Endothelial cell of umbilical vein (primary cell): ENCODE measurements around the gene FMNL3. TPM values are rescaled to one million over a fixed set of nuclear protein-coding genes. Genes with fewer than 3 reads are reported as not detected.

Source experiments
- BruUV-seq: library from RNA; stranded (reverse); fragments of 400-500 nt; replicated peaks from 2 replicates; lab custom pipeline; 2021; lab: Mats Ljungman, UMichigan
- CTCF ChIA-PET: fragments of 300-600, 350-600 bp; sonication (Branson Sonifier 250); formaldehyde crosslinking; loops from one replicate; lab custom pipeline; 2021; ENCODE audit warnings: antibody characterized with exemption, inconsistent platforms; lab: Charles Lee
- POLR2A ChIA-PET: fragments of 300-600, 350-600 bp; sonication (Branson Sonifier 250); formaldehyde crosslinking; loops from one replicate; lab custom pipeline; 2021; ENCODE audit warnings: antibody characterized with exemption, inconsistent platforms; lab: Charles Lee
- DNase-seq: peaks from one replicate; pipeline ENCODE4 v3.0.0-alpha.2; 2011; ENCODE audit warnings: low read depth, low spot score
- FAIRE-seq: peaks from 2 replicates; lab custom pipeline; 2011; peaks lifted over from hg19 to GRCh38; lab: Jason Lieb, UNC
- H2AFZ ChIP-seq: 2 replicates; pipeline ENCODE4 v1.6.0; 2012; ENCODE audit warnings: low read depth, low read length, control low read depth, inconsistent platforms
- H3K27ac ChIP-seq: 2 replicates; pipeline ENCODE4 v1.5.1; 2011; ENCODE audit warnings: low read depth, mild to moderate bottlenecking, control low read depth, low read length, moderate library complexity; ENCODE audit not compliant: insufficient read depth
- H3K27me3 ChIP-seq, 2 experiments: 2 replicates each; pipeline versions ENCODE4 v1.6.0 to v1.6.1; 2011; ENCODE audit warnings: low read length in 2 of 2, mixed read lengths in 1 of 2; ENCODE audit not compliant: control insufficient read depth in 2 of 2, insufficient read depth in 2 of 2
- H3K36me3 ChIP-seq, 2 experiments: 2 replicates in 1 of 2; 3 replicates in 1 of 2; pipeline ENCODE4 v1.5.1; 2011; ENCODE audit warnings: low read length in 2 of 2, mild to moderate bottlenecking in 1 of 2, moderate library complexity in 1 of 2; ENCODE audit not compliant: control insufficient read depth in 2 of 2, insufficient read depth in 2 of 2; ENCODE audit errors: extremely low read depth in 1 of 2
- H3K4me1 ChIP-seq: 3 replicates; pipeline ENCODE4 v1.5.1; 2011; ENCODE audit warnings: mild to moderate bottlenecking, low read length; ENCODE audit not compliant: control insufficient read depth, insufficient read depth; ENCODE audit errors: extremely low read depth
- H3K4me2 ChIP-seq: 2 replicates; pipeline ENCODE4 v1.6.1; 2011; ENCODE audit warnings: low read length, control low read depth, mixed read lengths; ENCODE audit not compliant: insufficient read depth
- H3K4me3 ChIP-seq, 3 experiments: fragments of 200-600 bp in 1 of 3; sonication (generic), shearing (Covaris generic) in 1 of 3; replicated peaks in 1 of 3; 2 replicates each; pipeline ENCODE4 v1.5.1; 2011 to 2016; ENCODE audit warnings: control low read depth in 3 of 3, low read length in 3 of 3, mild to moderate bottlenecking in 2 of 3, inconsistent platforms in 1 of 3, low read depth in 1 of 3, moderate library complexity in 1 of 3; ENCODE audit not compliant: insufficient read depth in 1 of 3
- H3K79me2 ChIP-seq: 2 replicates; pipeline ENCODE4 v1.6.0; 2012; ENCODE audit warnings: low read length, inconsistent platforms; ENCODE audit not compliant: control insufficient read depth, insufficient read depth
- H3K9ac ChIP-seq: replicated peaks from 2 replicates; pipeline ENCODE3; 2011; ENCODE audit warnings: low read length, control low read depth; ENCODE audit not compliant: insufficient read depth; ENCODE audit errors: extremely low read depth
- H3K9me1 ChIP-seq: replicated peaks from 3 replicates; pipeline ENCODE4 v1.6.0; 2011; ENCODE audit warnings: mild to moderate bottlenecking, low read length; ENCODE audit not compliant: control insufficient read depth, insufficient read depth; ENCODE audit errors: extremely low read depth
- H3K9me3 ChIP-seq: replicated peaks from 2 replicates; pipeline ENCODE4 v1.5.1; 2012; ENCODE audit warnings: low read length, inconsistent platforms; ENCODE audit not compliant: control insufficient read depth, insufficient read depth
- H4K20me1 ChIP-seq: replicated peaks from 2 replicates; pipeline ENCODE3; 2011; ENCODE audit warnings: mild to moderate bottlenecking, low read length; ENCODE audit not compliant: control insufficient read depth, insufficient read depth; ENCODE audit errors: extremely low read depth
- EZH2 ChIP-seq: IDR thresholded peaks from 2 replicates; pipeline ENCODE4 v1.6.1; 2012; ENCODE audit warnings: borderline replicate concordance, low read depth, mild to moderate bottlenecking, moderate library complexity, low read length, inconsistent platforms; ENCODE audit not compliant: severe bottlenecking
- FOS ChIP-seq: IDR thresholded peaks from 2 replicates; pipeline ENCODE4 v1.6.1; 2011; ENCODE audit warnings: mild to moderate bottlenecking, low read length, moderate library complexity, borderline replicate concordance; ENCODE audit not compliant: insufficient read depth
- GATA2 ChIP-seq: IDR thresholded peaks from 2 replicates; pipeline ENCODE4 v1.7.0; 2011; ENCODE audit warnings: low read depth, mild to moderate bottlenecking, moderate library complexity, mixed read lengths, low read length; ENCODE audit not compliant: insufficient read length, insufficient read depth
- JUN ChIP-seq: IDR thresholded peaks from 2 replicates; pipeline ENCODE4 v1.6.1; 2011; ENCODE audit warnings: borderline replicate concordance, low read depth; ENCODE audit not compliant: insufficient read length, insufficient read depth
- MYC ChIP-seq: IDR thresholded peaks from one replicate; pipeline ENCODE4 v1.6.1; 2011; ENCODE audit warnings: mild to moderate bottlenecking, low read depth, low read length
- POLR2A ChIP-seq: IDR thresholded peaks from 2 replicates; pipeline ENCODE4 v1.6.1; 2012; ENCODE audit warnings: low read depth, mild to moderate bottlenecking, control low read depth, low read length
- POLR2AphosphoS5 ChIP-seq: IDR thresholded peaks from 2 replicates; pipeline ENCODE4 v1.6.1; 2012; ENCODE audit warnings: low read depth, mild to moderate bottlenecking, control low read depth, low read length, moderate library complexity; ENCODE audit not compliant: insufficient read depth
- dilution Hi-C: fragments of 300-500 bp; cut with MboI; formaldehyde crosslinking; loops from one replicate; pipeline ENCODE4 v1.15.0; 2019; ENCODE audit warnings: low sequenced_read_pairs; ENCODE audit not compliant: extremely low pct_ligation_motif_present
- intact Hi-C: fragments of 100-400 bp; cut with micrococcal nuclease; formaldehyde crosslinking; loops from one replicate; pipeline ENCODE4 v1.10.0; 2022
- polyA plus RNA-seq, 4 experiments: library from polyadenylated mRNA; depleted of rRNA in 3 of 4; stranded (reverse) in 3 of 4; unstranded in 1 of 4; fragments of >200 nt; gene quantifications; 2 replicates each; pipeline versions ENCODE4 v1.2.1 to v1.2.3, GENCODE V29; 2011 to 2012; ENCODE audit warnings: missing spikeins in 1 of 4
- total RNA-seq: library from RNA; stranded (reverse); gene quantifications from 2 replicates; pipeline ENCODE4 v1.2.3, GENCODE V29; 2021
- TF ChIP-seq, protein P1 (sequence below): IDR thresholded peaks from 2 replicates; pipeline ENCODE4 v1.6.1; 2011; ENCODE audit not compliant: insufficient read depth, insufficient read length
- TF ChIP-seq, protein P2 (sequence below), 2 donors: IDR thresholded peaks; 1 replicate in 1 of 2; 2 replicates in 1 of 2; pipeline ENCODE4 v1.5.1; 2011; ENCODE audit warnings: low read length in 2 of 2, mild to moderate bottlenecking in 2 of 2, moderate library complexity in 2 of 2, control low read depth in 1 of 2, inconsistent platforms in 1 of 2, low read depth in 1 of 2; ENCODE audit not compliant: insufficient read depth in 1 of 2; ENCODE audit errors: extremely low read depth in 1 of 2

The FMNL3 gene
- total and polyA plus RNA-seq, 2 donors (not counting 3 experiments of a cell fraction or from before 2014, with no cell fraction given): 35.1 to 93.3 TPM

DNA sequence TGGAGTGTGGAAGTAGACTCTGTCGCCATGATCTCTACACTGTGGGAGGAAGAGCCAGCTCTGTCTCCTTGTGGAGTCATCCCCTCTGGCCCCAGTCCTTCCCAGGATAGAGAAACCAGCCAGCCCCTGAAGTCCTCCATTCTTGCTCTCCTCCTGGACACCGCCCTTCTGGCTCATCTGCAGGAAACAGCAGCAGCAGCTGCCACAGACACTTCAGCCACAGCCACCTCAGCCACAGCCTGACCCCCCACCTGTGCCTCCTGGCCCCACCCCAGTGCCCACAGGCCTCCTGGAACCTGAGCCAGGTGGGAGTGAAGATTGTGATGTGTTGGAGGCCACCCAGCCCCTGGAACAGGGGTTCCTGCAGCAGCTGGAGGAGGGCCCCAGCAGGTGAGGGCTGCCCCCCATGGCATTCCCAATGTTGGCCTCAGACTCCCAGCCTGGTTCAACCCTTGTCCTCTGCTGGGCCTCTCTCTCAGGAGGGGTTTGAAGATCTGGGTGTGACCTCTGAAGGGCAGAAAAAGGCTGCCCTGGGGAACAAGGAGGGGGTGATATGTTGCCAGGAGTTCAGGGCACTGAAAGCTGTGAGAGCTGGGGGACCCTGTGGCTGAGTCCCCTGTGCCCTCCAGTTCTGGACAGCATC lies 73.4 kb downstream of the FMNL3 start:
- H3K27ac ChIP-seq: no peak overlapping the region
- H2AFZ ChIP-seq: no peak overlapping the region
- peaks cover 12% of the 10 kb centered on the region for H3K4me1 ChIP-seq
- H3K4me3 ChIP-seq: no peak overlapping the region
- no peak overlapping the region for H3K9ac ChIP-seq
- H3K79me2 ChIP-seq: no peaks in the 10 kb centered on the region
- FAIRE-seq (no peak), DNase-seq (no peak)
- no peaks in the 10 kb centered on the region for H3K9me1 ChIP-seq
- no peaks in the 10 kb centered on the region for H4K20me1 ChIP-seq
- no peaks in the 10 kb centered on the region for H3K27me3 ChIP-seq
- intact Hi-C loops: no loop called here
- TF ChIP-seq EZH2 (no peak), FOS (no peak), POLR2A (no peak), JUN (no peak), MYC (no peak), GATA2 (no peak), POLR2AphosphoS5 (no peak)
- TF ChIP-seq, protein P1, sequence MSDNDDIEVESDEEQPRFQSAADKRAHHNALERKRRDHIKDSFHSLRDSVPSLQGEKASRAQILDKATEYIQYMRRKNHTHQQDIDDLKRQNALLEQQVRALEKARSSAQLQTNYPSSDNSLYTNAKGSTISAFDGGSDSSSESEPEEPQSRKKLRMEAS: no peak
- TF ChIP-seq, protein P2, sequence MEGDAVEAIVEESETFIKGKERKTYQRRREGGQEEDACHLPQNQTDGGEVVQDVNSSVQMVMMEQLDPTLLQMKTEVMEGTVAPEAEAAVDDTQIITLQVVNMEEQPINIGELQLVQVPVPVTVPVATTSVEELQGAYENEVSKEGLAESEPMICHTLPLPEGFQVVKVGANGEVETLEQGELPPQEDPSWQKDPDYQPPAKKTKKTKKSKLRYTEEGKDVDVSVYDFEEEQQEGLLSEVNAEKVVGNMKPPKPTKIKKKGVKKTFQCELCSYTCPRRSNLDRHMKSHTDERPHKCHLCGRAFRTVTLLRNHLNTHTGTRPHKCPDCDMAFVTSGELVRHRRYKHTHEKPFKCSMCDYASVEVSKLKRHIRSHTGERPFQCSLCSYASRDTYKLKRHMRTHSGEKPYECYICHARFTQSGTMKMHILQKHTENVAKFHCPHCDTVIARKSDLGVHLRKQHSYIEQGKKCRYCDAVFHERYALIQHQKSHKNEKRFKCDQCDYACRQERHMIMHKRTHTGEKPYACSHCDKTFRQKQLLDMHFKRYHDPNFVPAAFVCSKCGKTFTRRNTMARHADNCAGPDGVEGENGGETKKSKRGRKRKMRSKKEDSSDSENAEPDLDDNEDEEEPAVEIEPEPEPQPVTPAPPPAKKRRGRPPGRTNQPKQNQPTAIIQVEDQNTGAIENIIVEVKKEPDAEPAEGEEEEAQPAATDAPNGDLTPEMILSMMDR (IDR thresholded peaks at IDR 0.05; ENCODE audit: extremely low read depth in 1 of 2, insufficient read depth in 1 of 2, low read depth in 1 of 2, low read length in 2 of 2): no peak
- dilution Hi-C loops: no loop called here
- H3K9me3 ChIP-seq: no peaks in the 10 kb centered on the region
- POLR2A ChIA-PET: no interaction called here
- CTCF ChIA-PET: interaction anchor here (2.2 to 4.3 kb wide), 2 partner anchors 10 kb away, joined by 5 to 32 read pairs; partner anchors contain the start of gene PRPF40B
- no peaks in the 10 kb centered on the region for H3K36me3 ChIP-seq
- no peak overlapping the region for H3K4me2 ChIP-seq
- no TSS peak for BruUV-seq
